ENCODE measurements around the gene HAS3.

DNA sequence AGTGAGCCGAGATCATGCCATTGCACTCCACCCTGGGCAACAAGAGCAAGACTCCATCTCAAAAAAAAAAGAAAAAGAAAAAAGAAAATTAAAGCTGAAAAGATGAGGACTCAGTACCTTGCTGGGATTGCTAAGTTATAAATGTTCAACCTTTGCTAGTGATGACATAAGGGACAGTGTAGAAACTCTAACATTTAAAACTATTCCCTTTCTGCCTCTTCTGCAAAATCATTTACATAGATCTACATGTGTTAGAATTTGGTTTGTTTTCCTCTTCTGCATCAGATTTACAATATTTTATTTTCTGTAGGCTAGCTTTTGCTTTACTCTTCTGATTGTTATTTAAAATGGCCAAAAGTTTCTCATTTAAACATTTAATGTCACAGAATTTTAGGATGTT lies 49.5 kb upstream of the HAS3 start:
- TF ChIP-seq, protein P1, sequence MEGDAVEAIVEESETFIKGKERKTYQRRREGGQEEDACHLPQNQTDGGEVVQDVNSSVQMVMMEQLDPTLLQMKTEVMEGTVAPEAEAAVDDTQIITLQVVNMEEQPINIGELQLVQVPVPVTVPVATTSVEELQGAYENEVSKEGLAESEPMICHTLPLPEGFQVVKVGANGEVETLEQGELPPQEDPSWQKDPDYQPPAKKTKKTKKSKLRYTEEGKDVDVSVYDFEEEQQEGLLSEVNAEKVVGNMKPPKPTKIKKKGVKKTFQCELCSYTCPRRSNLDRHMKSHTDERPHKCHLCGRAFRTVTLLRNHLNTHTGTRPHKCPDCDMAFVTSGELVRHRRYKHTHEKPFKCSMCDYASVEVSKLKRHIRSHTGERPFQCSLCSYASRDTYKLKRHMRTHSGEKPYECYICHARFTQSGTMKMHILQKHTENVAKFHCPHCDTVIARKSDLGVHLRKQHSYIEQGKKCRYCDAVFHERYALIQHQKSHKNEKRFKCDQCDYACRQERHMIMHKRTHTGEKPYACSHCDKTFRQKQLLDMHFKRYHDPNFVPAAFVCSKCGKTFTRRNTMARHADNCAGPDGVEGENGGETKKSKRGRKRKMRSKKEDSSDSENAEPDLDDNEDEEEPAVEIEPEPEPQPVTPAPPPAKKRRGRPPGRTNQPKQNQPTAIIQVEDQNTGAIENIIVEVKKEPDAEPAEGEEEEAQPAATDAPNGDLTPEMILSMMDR (IDR thresholded peaks at IDR 0.05; ENCODE audit: borderline replicate concordance, extremely low read depth, low read length, poor library complexity, severe bottlenecking) = no peak
- no peak for TF ChIP-seq EZH2 (IDR thresholded peaks at IDR 0.05; ENCODE audit: borderline replicate concordance, low read depth, low read length, severe bottlenecking)

Measured in DND-41 (cell line).